T-helper 9 cell (primary cell): ENCODE data around the gene OTOGL.

ENCODE experiments used
- DNase-seq: peaks from one replicate; pipeline ENCODE4 v3.0.0-alpha.2; 2020
- total RNA-seq, 2 donors: gene quantifications; one replicate each; lab custom pipeline; 2026; lab: John Stamatoyannopoulos, UW

OTOGL gene, protein sequence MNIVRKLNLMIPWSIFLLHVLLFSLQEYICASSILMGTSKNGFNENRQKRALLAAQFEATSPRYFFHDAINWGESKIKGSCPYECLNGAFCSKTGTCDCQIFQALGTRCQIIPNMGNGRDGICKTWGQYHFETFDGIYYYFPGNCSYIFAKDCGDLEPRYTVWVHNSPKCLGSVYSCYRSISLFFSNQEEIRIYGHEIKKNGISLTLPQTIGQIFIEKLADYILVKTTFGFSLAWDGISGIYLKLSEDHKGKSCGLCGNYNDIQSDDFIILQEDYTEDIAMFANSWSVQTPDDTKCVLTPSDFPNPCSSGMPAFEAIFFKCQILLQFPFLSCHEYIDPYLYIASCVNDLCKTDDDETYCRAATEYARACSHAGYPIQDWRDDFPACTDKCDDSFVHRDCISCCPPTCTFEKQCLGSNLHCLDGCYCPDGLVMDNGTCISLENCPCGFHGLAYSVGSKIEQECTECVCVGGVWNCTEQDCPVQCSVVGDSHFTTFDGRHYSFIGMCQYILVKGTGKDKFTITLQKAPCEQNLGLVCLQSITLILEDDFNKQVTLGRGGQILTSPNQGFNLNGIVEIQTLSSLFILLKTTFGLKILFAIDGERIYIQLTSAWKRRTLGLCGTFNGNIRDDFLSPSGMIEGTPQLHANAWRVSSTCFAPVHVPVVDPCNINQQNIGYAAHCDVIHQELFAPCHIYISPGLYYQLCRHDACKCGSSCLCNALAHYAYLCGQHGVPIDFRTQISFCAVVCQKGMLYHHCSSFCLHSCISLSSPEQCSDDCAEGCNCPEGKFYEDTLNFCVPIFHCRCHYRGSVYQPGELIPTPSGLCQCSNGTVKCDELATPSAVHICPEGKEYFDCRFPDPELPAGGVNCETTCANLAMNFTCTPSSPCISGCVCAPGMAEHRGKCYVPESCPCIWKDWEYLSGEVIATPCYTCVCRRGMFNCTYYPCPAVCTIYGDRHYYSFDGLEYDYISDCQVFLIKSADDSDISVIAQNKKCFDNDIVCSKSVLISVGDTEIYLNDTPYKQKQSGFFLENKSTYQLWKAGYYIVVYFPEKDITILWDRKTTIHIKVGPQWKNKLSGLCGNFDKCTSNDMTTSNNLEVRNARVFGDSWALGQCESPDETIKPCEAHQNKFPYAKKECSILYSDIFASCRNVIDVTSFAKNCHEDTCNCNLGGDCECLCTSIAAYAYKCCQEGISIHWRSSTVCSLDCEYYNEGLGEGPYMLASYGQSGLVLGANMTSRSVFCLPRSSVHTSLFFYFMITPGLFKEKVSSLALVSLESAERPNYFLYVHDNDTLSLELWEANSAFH (N-terminal part only)
- total RNA-seq = 0 reads per million in 2 donors

DNA sequence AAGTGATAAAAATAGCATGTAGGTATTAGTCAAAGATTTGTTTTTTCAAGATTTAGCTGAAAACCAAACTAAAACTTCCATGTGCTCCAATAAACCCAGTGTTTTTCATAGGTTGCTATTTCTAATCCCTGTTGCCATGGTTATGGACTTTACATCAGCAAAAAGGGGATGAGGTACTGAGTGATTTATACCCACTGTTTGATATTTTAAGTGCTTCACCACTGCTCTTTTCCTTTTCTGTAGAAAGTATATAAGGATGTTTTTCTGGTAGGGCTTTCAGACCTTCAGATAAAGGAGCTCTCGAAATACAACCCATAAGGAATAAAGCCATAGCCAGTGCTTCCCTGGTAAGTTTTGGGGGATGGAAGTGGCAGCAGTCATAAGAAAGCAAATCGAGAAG, at the start of gene OTOGL:
TSS of gene OTOGL (plus strand) at position 279 of the 400 bp plus-strand sequence. CDS start 109,895 bp downstream, outside the sequence.
- DNase-seq = no peak

DNA sequence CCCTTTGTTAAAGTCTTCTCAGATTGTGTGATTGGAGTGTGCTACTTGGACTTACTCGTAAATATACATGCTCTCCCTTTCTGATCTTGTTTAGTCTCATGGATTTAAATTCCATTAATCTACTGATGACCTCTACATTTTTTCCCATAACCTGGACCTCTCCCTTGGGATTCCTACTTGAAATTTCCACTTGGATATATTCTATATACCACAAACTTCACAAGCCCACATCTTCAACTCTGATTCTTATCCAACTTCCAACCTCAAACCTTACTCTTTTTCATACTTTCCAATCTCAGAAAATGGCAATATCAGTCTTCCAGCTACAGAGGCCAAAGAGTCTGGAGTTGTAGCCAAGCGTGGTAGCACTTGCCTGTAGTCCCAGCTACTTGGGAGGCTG, 49.1 kb upstream of the OTOGL start:
- no peak for DNase-seq

GRCh38 chr12:80053051-80053790, 46.1 kb upstream of the OTOGL start:
- no peak for DNase-seq

GRCh38 chr12:80056232-80056631, 43.1 kb upstream of the OTOGL start:
- no peak for DNase-seq

GRCh38 chr12:80056845-80057244, 42.5 kb upstream of the OTOGL start:
- DNase-seq = no peak

DNA sequence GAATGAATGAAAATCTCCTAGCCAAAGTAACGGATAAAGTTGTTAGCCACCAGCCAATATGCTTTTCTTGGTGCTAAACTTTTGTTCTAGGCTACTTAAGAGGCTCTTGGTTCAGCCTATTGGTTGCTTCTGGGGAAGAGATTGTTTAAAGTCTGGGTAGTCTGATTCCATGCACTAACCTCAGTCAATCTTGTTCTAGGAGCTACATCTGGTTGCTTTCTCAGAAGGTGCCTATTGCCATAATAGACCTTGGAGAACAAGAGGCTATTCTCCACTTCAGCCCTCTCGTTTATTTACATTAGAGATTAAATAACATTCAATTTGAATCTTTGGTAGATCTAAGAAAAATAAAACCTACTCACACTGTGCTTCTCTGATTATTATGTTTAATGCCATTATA, 40.8 kb upstream of the OTOGL start:
- DNase-seq = no peak

DNA sequence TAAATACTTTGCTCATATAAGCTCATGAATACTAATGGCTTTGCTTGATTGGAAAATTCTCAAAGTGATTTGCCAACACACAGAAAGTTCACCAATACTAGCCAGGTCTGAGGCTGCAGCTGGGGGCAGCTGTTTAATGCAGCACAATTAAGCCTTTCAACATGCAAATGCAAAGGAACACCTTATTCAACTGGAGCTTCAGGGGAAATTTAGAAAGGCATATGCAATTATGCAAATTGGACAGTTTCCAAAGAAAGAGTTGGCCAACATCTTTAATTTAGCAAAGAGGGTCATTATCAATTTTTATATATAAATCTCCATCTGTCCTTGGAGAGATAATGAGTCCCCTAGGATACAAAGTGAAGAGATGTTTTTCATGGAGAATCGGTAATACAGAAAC, 40.2 kb upstream of the OTOGL start:
- no peak for DNase-seq

GRCh38 chr12:80059875-80060274, 39.5 kb upstream of the OTOGL start:
- DNase-seq = no peak

DNA sequence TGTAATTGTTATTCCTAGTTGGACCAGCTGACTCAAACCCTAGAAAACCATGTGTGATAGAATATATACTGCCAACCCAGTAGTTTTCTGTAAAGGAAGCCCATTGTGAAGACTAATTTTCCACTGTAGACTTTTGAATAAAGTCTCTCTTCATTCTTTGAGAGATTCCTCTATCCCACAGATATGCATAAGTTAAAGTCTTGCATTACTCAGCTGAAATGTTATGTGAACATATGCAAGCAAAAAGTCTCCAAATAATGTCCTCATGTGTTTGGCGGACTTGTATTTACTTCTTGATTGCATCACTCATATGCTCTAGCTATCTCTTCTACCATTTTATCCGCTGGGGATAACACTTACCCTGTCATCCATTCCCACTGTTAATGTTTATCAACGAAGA, 35.1 kb upstream of the OTOGL start:
- no peak for DNase-seq

- no peak for DNase-seq
These were observed 34.4 kb upstream of the OTOGL start for GRCh38 chr12:80064951-80065350.

DNA sequence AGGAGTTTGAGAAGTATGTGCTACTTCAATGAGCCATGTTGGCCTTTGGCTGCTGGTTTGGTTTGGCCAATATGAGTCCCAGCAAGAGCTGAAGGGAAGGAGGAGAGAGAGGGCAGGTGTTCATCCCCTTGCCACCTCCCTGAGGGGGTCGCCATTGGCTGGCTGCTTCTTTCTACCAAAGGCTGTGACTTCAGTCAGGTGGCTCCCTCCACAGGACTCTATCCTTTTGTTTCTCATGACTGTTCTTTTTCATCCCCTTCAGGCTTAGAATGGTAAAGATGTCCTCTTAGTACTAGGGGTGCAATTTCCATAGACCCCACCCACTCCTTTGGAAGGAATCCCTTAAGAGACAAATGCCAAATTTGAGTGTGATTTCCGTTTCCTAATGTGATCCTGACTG, 31.2 kb upstream of the OTOGL start:
- DNase-seq = no peak

DNA sequence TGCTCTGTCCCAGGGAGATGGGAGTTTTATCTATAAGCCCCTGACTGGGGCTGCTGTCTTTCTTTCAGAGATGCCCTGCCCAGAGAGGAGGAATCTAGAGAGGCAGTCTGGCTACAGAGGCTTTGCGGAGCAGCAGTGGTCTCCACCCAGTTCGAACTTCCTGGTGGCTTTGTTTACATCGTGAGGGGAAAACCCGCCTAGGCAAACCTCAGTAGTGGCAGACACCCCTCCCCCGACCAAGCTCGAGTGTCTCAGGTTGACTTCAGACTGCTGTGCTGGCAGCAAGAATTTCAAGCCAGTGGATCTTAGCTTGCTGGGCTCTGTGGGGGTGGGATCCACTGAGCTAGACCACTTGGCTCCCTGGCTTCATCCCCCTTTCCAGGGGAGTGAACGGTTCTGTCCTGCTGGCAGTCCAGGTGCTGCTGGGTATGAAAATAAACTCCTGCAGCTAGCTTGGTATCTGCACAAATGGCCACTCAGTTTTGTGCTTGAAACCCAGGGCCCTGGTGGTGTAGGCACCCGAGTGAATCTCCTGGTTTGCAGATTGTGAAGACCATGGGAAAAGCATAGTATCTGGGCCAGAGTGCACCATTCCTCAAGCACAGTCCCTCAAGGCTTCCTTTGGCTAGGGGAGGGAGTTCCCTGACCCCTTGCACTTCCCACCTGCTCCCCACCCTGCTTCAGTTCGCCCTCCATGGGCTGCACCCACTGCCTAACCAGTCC, 15.3 kb upstream of the OTOGL start:
- peak; percentile 20 for DNase-seq

- DNase-seq = no peak
These were observed 13.3 kb upstream of the OTOGL start for GRCh38 chr12:80086025-80086424.

GRCh38 chr12:80087486-80088213, 11.7 kb upstream of the OTOGL start:
- no peak for DNase-seq

- DNase-seq = no peak
These were observed 1.3 kb downstream of the OTOGL start for GRCh38 chr12:80100591-80100990.

- no peak for DNase-seq
These were observed 1.8 kb downstream of the OTOGL start for GRCh38 chr12:80101126-80101525.

GRCh38 chr12:80107221-80107620, 7.9 kb downstream of the OTOGL start:
- DNase-seq = no peak

DNA sequence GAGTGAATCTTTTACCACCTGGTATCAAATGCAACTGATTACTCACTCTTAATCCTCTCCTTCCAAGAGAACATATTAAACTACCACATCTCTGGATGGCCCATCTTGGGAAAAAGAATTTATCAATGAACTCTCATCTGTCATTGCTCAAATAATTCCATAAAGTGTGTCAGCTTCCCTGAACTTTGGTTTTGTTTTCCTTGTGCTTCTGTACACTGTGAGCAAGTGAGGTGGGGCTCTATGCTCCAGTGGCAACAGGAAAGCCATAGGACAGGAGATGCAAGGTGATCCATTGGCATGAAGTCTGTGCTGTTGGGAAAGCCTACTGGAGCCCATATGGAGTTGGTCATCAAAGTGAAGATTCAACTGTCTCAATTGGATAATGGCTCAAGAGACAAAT, 17.4 kb downstream of the OTOGL start:
- DNase-seq = no peak

- no peak for DNase-seq
These were observed 19.4 kb downstream of the OTOGL start for GRCh38 chr12:80118565-80119324.

DNA sequence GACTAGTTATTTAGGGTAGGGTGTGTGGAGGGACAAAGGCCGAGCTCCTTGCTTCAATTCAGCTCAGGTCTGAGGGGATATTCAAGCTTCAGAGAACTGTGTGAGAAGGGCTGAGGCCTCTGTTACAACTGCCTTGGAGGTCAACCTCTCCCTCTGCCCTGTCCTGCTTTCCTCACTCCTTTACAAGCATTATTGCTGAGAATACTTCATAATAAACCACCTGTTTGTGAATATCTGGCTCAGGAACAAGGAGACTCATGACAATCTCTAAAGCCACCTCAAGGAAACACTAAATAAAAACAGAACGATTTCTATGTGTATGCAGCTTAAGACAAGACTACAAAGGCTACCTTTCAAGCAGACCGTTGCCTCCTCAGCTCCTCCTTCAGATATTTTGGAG, 21.7 kb downstream of the OTOGL start:
- DNase-seq = no peak
